ENCODE results near the gene DKKL1. TPM values are rescaled to one million over a fixed set of nuclear protein-coding genes. Genes with fewer than 3 reads are reported as not detected.

The DKKL1 gene
- total and polyA plus RNA-seq, 2 experiments from 2014 or later: 2.2 to 6.0 TPM

GRCh38 chr19:49423071-49423984 lies 59.7 kb downstream of the DKKL1 start, which contains the start of gene PTH2:
Gene PTH2, minus strand, starts transcription at chr19:49423441. Its CDS starts 102 bp downstream, at chr19:49423339.
- no peaks in the 10 kb centered on the region for H4K20me1 ChIP-seq (ENCODE audit: insufficient read depth, poor library complexity, severe bottlenecking)
- no peak within 1 kb of the TSS for H3K4me3 ChIP-seq
- H3K79me2 ChIP-seq: no peaks in the 10 kb centered on the region
- no peaks in the 10 kb centered on the region for H3K36me3 ChIP-seq (replicated peaks; ENCODE audit: insufficient read depth, low read depth)
- 35% methylated on average over 27 of the region's 42 CpGs for WGBS (ENCODE audit: low lambda C conversion rate, missing lambda C conversion rate)
- no peaks in the 10 kb centered on the region for H3K9me2 ChIP-seq (replicated peaks; ENCODE audit: insufficient read depth)
- H3K4me2 ChIP-seq: peak within 1 kb of the TSS; percentile 65
- peaks cover 99% of the 10 kb centered on the region for H3K27me3 ChIP-seq
- H2AFZ ChIP-seq: no peak within 1 kb of the TSS
- TF ChIP-seq EZH2 (IDR thresholded peaks at IDR 0.05; ENCODE audit: borderline replicate concordance) (no peak), EZH2phosphoT487 (IDR thresholded peaks at IDR 0.05; ENCODE audit: low read depth, severe bottlenecking, unreplicated experiment) (no peak), CTCF (IDR thresholded peaks at IDR 0.05; ENCODE audit: poor library complexity) (no peak)
- no peak within 1 kb of the TSS for H3K27ac ChIP-seq
- H3K4me1 ChIP-seq (ENCODE audit: insufficient read depth): peaks cover 10% of the 10 kb centered on the region
- no peaks in the 10 kb centered on the region for H3K9me3 ChIP-seq (ENCODE audit: low read depth)
- no peak for DNase-seq (ENCODE audit: low spot score)

DNA sequence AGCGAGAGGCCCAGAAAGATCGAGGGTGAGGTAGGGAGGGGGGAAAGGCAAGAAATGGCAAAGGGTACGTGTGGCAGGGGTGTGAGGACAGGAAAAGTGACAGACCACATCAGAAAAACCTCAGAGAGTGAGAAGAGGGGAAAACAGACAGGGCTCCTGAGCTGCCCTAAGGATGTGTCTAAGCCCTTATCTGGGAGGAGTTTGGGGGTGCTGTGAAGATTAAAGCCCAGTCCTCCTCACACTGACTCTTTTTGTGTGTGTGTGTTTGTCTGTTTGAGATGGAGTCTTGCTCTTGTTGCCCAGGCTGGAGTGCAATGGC lies 60.3 kb downstream of the DKKL1 start:
- Histone ChIP-seq H3K9me3 (ENCODE audit: low read depth) (no peaks in the 10 kb centered on the region), H3K36me3 (replicated peaks; ENCODE audit: insufficient read depth, low read depth) (no peaks in the 10 kb centered on the region), H3K9me2 (replicated peaks; ENCODE audit: insufficient read depth) (no peaks in the 10 kb centered on the region), H3K4me1 (ENCODE audit: insufficient read depth) (peaks cover 10% of the 10 kb centered on the region), H3K27me3 (peaks cover 99% of the 10 kb centered on the region), H2AFZ (no peak overlapping the region), H4K20me1 (ENCODE audit: insufficient read depth, poor library complexity, severe bottlenecking) (no peaks in the 10 kb centered on the region), H3K27ac (no peak overlapping the region), H3K4me2 (no peak overlapping the region), H3K79me2 (no peaks in the 10 kb centered on the region), H3K4me3 (no peak overlapping the region)
- WGBS (ENCODE audit: low lambda C conversion rate, missing lambda C conversion rate): 26% methylated on average over 2 of the region's 3 CpGs
- DNase-seq (ENCODE audit: low spot score): no peak
- no peak for TF ChIP-seq EZH2 (IDR thresholded peaks at IDR 0.05; ENCODE audit: borderline replicate concordance)
- TF ChIP-seq CTCF (IDR thresholded peaks at IDR 0.05; ENCODE audit: poor library complexity): no peak
- TF ChIP-seq EZH2phosphoT487 (IDR thresholded peaks at IDR 0.05; ENCODE audit: low read depth, severe bottlenecking, unreplicated experiment): no peak

Other genes with a start within 250 kb of the DKKL1 start
- 7.1 and 8.7 TPM in 2 replicates for gene LIN7B, start 249.5 kb upstream of the DKKL1 start, total RNA-seq
- gene LIN7B, start 249.5 kb upstream of the DKKL1 start, polyA plus RNA-seq: 18.0 and 20.6 TPM in 2 replicates
- 1.9 TPM in 1 of 2 replicates, not detected in the other for gene C19orf73, start 244.7 kb upstream of the DKKL1 start, total RNA-seq
- 2.6 and 2.7 TPM in 2 replicates for gene C19orf73, start 244.7 kb upstream of the DKKL1 start, polyA plus RNA-seq
- 4.4 and 11.3 TPM in 2 replicates for gene PPFIA3, start 244.3 kb upstream of the DKKL1 start, total RNA-seq
- 8.2 and 11.4 TPM in 2 replicates for gene PPFIA3, start 244.3 kb upstream of the DKKL1 start, polyA plus RNA-seq
- 0.44 and 0.50 TPM in 2 replicates for gene HRC, start 208.5 kb upstream of the DKKL1 start, total RNA-seq
- 0.33 and 0.48 TPM in 2 replicates for gene HRC, start 208.5 kb upstream of the DKKL1 start, polyA plus RNA-seq
- 6.6 and 7.0 TPM in 2 replicates for gene TRPM4, start 206.1 kb upstream of the DKKL1 start, total RNA-seq
- gene TRPM4, start 206.1 kb upstream of the DKKL1 start, polyA plus RNA-seq: 20.5 and 23.2 TPM in 2 replicates
- gene SLC6A16, start 38.7 kb upstream of the DKKL1 start, total RNA-seq: 0.27 TPM in 1 of 2 replicates, not detected in the other
- 0.27 and 1.1 TPM in 2 replicates for gene SLC6A16, start 38.7 kb upstream of the DKKL1 start, polyA plus RNA-seq
- 0.27 and 1.9 TPM in 2 replicates for gene CD37, start 28.5 kb upstream of the DKKL1 start, total RNA-seq
- gene CD37, start 28.5 kb upstream of the DKKL1 start, polyA plus RNA-seq: 6.6 and 12.4 TPM in 2 replicates
- gene TEAD2, start 1.5 kb upstream of the DKKL1 start, total RNA-seq: 35.4 and 42.2 TPM in 2 replicates
- 36.1 and 41.4 TPM in 2 replicates for gene TEAD2, start 1.5 kb upstream of the DKKL1 start, polyA plus RNA-seq
- gene KASH5, start 24.4 kb downstream of the DKKL1 start, total RNA-seq: not detected in 2 replicates
- gene KASH5, start 24.4 kb downstream of the DKKL1 start, polyA plus RNA-seq: not detected in 2 replicates
- not detected in 2 replicates for gene PTH2, start 59.6 kb downstream of the DKKL1 start, total RNA-seq
- not detected in 2 replicates for gene PTH2, start 59.6 kb downstream of the DKKL1 start, polyA plus RNA-seq
- not detected in 2 replicates for gene GFY, start 61.5 kb downstream of the DKKL1 start, total RNA-seq
- not detected in 2 replicates for gene GFY, start 61.5 kb downstream of the DKKL1 start, polyA plus RNA-seq
- gene SLC17A7, start 77.7 kb downstream of the DKKL1 start, total RNA-seq: 0.13 TPM in 1 of 2 replicates, not detected in the other
- 0.51 TPM in 1 of 2 replicates, not detected in the other for gene SLC17A7, start 77.7 kb downstream of the DKKL1 start, polyA plus RNA-seq
- 72.1 and 73.2 TPM in 2 replicates for gene PIH1D1, start 87.9 kb downstream of the DKKL1 start, total RNA-seq
- gene PIH1D1, start 87.9 kb downstream of the DKKL1 start, polyA plus RNA-seq: 79.8 and 98.9 TPM in 2 replicates
- gene ALDH16A1, start 89.3 kb downstream of the DKKL1 start, total RNA-seq: 29.9 and 32.4 TPM in 2 replicates
- gene ALDH16A1, start 89.3 kb downstream of the DKKL1 start, polyA plus RNA-seq: 36.5 and 38.7 TPM in 2 replicates
- 0.24 and 1.3 TPM in 2 replicates for gene FLT3LG, start 110.3 kb downstream of the DKKL1 start, total RNA-seq
- 2.8 and 3.0 TPM in 2 replicates for gene FLT3LG, start 110.3 kb downstream of the DKKL1 start, polyA plus RNA-seq
- gene RPL13A, start 123.7 kb downstream of the DKKL1 start, total RNA-seq: 1,997 and 2,349 TPM in 2 replicates
- 904 and 953 TPM in 2 replicates for gene RPL13A, start 123.7 kb downstream of the DKKL1 start, polyA plus RNA-seq
- gene RPS11, start 132.6 kb downstream of the DKKL1 start, total RNA-seq: 3,532 and 3,955 TPM in 2 replicates
- gene RPS11, start 132.6 kb downstream of the DKKL1 start, polyA plus RNA-seq: 672 and 689 TPM in 2 replicates
- 313 and 321 TPM in 2 replicates for gene FCGRT, start 148.8 kb downstream of the DKKL1 start, total RNA-seq
- gene FCGRT, start 148.8 kb downstream of the DKKL1 start, polyA plus RNA-seq: 509 and 519 TPM in 2 replicates
- gene RCN3, start 164.1 kb downstream of the DKKL1 start, total RNA-seq: 20.5 and 25.8 TPM in 2 replicates
- 81.4 and 85.4 TPM in 2 replicates for gene RCN3, start 164.1 kb downstream of the DKKL1 start, polyA plus RNA-seq
- 43.4 and 52.8 TPM in 2 replicates for gene NOSIP, start 216.7 kb downstream of the DKKL1 start, total RNA-seq
- gene NOSIP, start 216.7 kb downstream of the DKKL1 start, polyA plus RNA-seq: 92.4 and 93.9 TPM in 2 replicates
- gene PRRG2, start 217.4 kb downstream of the DKKL1 start, total RNA-seq: 6.0 and 10.2 TPM in 2 replicates
- gene PRRG2, start 217.4 kb downstream of the DKKL1 start, polyA plus RNA-seq: 4.0 and 4.3 TPM in 2 replicates
- 2.1 and 3.7 TPM in 2 replicates for gene PRR12, start 227.3 kb downstream of the DKKL1 start, total RNA-seq
- 2.7 and 3.0 TPM in 2 replicates for gene PRR12, start 227.3 kb downstream of the DKKL1 start, polyA plus RNA-seq